Measurements from ENCODE around the gene HES6.
"Not testable (repeated sequence)": the region's sequence is repeated elsewhere in the genome, so short reads cannot be mapped to it uniquely, and the experiment has no call there.

HES6 gene, protein sequence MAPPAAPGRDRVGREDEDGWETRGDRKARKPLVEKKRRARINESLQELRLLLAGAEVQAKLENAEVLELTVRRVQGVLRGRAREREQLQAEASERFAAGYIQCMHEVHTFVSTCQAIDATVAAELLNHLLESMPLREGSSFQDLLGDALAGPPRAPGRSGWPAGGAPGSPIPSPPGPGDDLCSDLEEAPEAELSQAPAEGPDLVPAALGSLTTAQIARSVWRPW

DNA sequence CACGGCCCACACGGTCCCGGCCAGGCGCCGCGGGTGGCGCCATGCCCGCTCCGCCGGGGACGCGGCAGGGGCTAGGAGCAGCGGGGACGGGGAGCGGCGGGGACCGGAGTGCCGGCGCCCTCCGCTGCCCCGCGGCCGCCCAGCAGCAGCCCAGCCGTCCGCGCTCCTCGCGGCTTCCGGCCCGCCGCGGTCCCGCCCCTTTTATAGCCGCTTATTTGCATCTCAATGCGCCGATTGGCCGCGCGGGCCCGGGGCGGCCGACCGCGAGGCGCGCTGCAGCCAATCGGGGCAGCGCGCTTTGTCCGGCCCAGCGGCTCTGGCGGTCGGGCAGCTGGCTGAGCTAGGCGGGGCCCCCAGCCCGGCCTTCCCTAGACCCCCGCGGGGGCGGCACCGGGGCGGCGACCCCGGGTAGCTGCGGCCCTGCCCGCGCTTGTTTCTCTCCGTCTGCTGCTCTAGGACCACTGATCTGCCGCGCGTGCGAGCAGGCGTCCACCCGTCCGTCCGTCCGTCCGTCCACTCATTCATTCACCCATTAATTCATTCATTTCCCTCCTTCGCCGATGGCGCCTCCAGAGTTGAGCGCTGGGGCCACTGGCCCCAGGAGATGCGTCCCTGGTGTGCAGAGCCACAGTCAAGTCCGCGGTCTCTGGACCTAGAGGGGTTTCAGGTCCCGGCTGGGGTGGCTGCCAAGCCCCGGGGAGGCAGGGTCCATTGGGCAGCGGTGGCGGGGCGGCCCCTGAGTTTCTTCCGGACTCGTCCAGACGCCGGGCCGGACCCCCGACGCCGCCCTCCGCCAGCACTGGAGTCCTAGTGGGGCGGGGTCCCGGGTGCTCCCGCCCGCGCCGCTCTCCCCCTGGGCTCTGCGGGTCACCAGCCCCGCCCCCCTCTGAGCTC, at the start of gene HES6:
Gene HES6, minus strand, starts transcription at position 176 of the 894 bp plus-strand sequence. Its CDS starts 133 bp downstream, at position 43.
- peak; percentile 79 to 80 for DNase-seq

DNA sequence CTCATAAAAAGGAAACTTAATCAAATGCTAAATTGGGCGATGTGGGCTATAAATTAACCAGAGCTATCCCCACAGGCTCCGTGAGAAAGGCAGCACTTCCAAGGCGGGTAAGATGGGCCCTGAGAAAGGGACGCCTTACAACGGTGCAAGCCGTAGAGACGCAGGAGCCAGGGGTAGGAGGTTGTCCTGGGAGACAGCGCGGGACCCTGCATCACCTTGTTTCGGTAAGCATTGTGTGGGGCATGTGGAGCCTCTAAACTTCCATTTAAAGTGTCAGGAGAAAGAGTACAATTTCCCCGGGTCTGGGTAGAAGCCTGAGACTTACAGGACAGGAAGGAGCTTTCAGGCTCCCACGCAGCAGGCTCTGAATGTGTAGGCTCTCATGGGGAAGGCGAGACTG, 49.7 kb upstream of the HES6 start:
- no peak for DNase-seq

DNA sequence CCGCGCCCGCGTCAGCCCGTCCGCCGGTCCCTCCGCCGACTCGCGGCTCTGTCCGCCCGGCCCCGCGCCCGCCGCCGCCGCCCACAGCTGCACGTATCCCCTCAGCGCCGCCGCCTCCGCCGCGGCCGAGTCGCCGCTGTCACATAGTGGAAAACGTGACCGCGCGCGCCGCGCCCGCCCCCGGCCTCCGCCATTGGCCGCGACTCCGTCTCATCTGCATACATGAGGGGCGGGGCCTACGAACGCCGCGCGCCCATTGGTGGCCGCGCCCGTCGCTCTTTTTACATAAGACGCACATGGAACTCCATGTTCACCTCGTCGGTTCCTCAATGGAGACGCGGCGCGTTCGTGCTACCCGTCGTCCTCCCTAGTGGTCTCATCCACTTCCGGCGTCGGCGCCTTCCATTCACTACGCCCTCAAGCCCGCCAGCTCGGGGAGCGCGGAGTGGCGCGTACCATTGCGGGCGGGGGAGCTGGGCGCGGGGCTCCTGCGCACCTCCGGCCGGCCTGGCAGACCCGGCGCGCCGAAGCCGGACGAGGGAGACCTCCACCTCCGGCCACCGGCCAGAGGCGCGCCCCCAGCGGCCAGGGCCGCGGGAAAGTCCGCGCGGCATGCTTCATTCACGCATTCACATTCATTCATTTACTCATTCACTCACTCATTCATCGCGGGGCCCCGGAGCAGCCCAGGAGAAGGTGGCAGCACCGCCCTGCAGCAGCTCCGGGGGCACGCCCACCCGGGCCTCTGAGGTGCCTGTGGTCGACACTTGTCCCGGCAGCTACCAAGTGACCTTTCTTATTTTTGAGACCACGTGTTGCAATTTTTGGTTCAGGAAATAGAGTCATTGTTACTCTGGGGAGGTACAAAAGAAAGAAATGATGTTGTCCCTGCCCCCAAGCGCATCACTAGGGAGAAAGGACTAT, 49.1 kb upstream of the HES6 start:
- peak; percentile 93 to 95 for DNase-seq

DNA sequence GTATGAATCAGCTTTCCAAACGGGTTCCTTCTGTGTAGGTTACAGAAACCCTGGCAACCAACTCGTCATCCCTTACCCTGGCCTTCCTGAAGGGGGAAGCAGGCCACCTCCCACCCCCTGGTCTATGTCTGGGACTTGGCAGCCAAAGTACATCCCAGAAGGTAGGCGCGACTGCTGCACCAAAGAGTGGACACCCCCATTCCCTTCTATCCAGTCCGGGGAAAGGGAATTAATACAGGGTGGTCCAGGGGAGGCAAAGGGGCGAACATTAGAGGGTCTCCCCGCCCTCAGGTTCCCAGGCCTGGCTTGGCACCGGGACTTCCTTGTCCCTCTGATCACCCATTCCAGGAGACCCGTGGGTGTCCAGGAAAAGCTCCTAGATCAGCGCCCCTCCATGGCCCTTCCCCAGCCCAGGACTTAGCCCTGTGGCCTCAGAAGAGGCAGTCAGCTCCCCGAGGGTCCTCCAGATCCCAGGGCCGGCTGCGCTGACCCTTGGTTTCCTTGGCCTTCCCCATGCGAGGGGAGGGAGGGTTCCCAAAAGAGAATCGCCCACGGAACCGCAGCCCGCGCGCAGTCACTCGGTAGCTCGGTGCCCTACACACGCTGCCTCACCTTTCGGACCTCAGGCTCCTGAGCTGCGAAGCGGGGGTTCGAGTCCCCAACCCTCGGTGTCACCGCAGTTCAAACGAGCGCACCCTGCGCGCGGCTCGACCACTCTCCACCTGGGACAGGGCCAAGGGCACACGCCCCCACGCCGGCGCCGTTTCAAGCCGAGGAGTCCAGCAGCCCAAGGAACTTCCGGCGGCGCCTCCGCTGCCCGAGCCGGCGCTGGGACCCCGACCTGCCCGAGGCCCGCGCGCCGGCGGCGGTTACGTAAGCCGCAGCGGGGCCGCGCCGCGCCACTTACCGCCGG, 48.2 kb upstream of the HES6 start, which contains the start of gene PER2:
Gene PER2, minus strand, starts transcription at position 874 of the 913 bp plus-strand sequence. CDS start 10,674 bp downstream, outside the sequence.
- DNase-seq: peak; percentile 63 to 75

DNA sequence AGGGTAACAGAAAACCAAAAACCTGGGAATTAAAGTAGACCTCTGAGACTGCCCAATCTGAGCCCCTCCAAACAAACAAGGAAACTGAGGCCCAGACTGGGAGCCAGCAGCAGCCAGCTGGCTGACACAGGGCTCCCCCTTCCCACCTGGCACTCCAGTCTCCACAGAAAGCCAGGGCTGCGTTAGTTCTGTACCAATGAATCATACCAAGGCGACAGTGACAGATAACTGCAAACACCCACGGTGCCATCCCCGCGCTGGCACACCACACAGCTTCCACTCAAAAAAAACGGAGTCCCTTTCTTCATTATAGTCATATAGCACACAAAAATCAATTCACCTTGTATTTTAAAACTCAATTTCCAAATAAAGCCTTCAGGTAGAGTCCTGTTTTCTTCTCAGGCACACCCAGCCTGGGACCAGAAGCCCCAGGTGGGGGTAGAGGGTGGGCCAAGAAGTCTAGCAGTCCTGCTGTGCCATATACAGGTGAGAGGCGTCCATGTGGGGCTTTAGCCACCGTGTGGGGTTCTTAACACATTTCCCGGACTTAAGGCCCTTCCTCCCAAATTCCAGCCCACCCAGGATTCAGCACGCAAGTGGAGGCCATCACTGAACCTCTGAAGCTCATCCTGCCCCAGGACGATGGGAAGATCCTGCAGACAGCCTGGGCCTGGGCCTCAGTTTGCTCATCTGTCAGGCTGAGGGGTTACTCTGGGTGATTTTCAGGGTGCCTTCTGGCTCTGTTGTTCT, 47.3 kb upstream of the HES6 start:
- no peak for DNase-seq

DNA sequence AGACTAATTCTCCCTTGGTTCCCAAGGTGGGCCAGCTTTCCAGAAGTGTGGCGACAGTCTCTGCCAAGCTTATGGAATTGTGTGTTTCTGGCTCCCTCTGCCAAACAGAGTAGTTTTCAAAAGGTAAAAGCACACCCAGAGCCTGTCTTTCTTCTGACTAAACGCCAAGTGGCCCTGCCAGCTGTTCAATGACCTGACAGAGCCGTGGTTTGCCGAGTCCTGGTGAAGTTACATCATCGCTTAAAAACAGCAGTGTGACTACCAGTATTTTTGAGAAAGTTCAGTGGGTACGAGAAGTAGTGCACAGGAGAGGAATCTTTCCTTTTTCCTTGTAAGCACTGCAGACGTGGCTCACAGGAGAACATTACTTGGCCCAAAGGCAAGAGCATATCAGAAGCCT, 46.7 kb upstream of the HES6 start:
- peak in 1 of 2 experiments; percentile 26 for DNase-seq

DNA sequence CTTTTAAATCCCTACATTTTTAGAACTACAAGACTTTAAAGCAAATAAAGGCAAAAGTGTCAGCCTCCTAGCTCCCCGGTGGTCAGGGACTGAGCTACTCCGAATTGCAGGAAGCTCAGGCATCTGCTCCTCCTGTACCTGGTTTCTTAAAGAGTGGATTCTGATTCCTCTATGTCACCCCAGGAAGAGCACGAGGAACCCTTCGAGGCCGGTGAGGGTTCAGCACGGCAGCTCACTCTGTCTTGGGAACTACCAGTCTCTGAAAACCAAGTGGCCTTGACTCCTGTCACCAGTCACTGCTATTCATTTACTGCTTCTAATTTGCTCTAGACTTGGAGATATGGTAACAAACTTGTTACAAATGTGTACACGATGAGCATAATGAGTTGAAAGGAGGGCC, 46.3 kb upstream of the HES6 start:
- no peak for DNase-seq

DNA sequence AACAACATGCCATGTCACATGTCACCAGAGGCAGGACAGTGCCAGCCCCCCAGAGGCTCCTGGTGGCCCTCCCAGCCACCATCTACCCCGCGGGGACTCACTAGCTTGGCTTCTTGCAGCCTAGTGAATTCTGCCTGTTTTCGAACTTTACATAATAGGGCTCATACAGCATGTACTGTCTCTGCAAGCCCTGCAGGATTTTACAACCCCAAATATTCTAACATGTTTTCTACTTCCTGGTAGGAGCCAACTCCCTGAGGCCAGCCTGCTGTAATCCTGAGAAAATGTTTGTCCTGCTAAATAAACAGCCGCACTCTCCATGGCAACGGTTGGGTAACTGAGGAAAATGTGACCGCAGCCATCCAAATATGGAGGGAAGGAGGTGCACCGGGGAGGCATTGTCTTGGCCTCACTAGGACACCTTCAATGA, 45.8 kb upstream of the HES6 start:
- no peak for DNase-seq

DNA sequence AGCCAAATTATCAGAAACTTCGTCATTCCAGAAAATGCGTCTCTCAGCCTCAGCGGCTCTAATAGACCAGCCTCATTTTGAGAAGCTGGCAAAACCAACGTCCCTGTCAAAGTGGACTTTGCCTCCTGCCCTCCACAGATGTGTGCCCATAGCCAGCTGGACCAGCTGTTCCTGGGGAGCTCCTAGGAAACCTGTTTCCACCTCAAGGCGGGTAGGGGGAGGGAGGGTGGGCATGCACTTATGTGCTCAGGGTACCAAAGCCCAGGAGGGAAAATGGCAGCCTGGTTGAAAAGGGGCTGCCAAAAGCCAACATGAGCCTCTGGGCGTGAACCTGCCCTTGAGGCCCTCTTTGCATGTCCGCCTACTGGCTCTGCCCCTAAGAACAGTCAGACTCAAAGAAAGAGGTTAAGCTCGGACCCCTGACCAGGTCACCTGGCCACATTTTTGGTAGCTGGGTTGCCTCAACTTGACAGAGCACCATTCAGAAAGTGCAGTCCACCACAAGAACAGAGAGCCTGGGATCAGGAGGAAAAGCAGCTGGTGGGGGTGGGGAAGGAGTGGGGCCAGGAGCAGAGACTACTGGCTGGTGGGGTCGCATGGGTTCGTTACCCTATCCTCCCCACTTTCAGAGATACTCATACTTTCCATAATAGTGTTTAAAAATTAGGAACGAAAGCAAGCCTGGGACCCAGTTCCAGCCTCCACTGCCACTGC, 45.1 kb upstream of the HES6 start:
- DNase-seq: no peak

DNA sequence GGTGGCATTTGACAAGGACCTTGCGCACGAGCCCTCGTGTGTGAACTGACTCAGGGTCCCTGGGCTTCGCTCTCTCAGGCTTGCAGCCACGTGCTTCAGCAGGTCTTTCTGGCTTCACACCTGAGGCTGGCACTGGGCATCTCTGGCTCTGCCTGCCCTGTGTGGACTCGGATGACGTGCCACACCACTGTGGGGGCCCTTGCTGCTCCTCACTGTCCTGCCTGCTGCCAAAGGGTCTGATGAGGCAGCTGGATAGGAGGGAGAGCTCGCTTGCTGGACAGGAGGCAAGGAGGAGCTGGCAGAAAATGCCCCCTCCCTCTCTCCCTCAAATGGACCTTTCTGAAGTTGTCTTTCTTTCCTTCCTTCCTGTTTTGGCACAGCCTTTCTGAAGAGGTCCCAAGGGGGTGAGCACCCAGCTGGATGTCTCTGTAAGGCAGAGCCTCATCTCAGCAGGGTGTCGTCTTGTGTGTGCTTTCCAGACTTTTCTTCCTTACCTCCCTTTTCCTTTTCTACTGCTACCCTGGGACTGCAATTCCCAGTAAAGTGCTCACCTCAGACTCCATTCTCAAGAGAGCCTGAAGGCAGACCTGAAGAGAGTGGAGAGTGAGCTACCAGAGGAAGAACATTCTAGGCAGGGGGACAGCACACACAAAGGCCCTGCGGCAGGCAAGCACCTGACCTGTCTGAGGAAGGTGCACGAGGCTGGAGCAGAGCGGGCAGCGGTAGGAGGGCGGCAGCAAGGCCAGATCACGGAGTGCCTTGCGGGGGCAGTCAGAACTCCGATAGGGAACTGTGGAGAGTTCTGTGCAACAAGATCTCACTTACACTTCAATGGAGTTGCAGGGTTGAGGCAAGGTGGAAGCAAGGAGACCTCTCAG, 43.3 kb upstream of the HES6 start:
- DNase-seq: no peak

DNA sequence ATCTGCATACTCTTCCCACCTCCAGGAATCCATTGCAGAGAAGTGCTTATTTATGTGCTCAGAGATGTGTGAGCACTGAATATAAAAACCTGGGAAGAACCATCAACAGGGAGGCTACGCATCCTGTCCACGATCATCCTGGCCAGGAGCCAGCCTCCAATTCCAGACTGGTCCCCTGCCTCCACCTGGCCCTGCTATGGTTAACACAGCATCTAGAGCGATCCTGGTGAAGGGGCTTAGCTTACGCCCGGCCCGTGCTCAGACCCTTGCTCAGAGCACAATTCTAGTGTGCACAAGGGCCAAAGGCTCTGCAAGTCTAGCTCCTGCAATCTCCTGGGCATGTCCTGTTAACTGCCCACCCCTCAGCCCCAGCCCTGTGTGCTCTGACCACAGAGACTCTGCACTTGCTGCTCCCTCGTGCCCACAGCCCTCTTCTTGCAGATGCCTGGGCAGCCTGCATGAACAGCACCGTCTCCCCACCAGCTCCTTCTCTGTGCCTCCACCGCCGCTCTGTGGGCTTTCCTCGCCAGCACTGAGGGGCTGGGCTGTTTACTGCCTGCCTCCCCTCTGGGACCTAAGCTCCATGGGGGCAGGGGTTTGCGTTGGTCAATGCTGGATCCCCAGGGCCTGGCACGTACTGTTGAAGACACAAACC, 42.1 kb upstream of the HES6 start:
- DNase-seq: no peak

DNA sequence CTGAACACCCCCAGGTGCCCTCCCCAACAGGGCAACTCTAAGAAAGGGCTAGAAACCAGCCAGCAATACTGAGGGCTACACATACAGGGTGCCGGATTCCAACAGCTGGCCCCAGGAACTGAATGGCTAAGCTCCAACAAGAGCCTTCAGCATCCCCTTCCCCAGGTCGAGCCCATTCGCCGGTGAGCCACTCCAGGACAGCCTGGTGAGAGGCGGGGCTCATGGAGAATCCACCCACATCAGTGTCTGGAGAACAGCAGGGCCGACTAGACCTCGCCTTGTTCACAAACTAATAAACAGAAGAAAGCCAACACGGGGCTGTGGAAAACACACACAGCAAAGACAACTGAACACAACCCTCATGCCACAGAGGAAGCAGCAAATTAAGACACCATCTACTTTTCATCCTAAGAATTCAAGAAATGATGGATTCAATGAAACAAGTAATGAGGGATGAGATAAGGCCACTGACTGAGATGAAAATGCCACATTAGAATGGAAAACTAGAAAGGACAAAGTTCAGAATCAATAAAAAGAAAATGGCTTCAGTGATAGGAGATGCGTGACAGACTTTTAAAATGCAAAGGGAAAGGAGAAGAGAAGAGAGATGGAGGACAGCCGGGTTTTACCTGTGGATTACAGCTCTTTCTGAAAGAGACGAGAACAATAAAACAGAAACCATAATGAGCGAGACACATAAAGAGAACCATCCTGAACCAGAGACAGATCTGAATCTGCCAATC, 40.4 kb upstream of the HES6 start:
- no peak for DNase-seq

DNA sequence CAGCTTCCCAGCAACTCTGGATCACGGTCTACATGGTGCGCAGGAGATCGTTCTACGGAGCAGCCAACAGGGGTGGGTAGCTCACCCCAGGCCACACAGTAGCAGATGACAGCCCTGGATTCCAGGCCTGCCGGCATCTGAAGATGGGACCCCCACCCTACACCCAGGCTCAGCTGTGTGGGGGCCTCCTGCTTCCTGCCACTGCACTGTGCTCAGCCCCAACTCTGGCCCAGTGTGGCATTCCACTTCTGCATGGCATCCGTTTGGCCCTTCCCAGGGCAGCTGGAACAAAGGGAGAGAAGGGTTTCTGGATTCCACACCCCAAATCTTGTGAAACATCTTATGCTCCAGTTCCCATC, 39.5 kb upstream of the HES6 start:
- DNase-seq: no peak

DNA sequence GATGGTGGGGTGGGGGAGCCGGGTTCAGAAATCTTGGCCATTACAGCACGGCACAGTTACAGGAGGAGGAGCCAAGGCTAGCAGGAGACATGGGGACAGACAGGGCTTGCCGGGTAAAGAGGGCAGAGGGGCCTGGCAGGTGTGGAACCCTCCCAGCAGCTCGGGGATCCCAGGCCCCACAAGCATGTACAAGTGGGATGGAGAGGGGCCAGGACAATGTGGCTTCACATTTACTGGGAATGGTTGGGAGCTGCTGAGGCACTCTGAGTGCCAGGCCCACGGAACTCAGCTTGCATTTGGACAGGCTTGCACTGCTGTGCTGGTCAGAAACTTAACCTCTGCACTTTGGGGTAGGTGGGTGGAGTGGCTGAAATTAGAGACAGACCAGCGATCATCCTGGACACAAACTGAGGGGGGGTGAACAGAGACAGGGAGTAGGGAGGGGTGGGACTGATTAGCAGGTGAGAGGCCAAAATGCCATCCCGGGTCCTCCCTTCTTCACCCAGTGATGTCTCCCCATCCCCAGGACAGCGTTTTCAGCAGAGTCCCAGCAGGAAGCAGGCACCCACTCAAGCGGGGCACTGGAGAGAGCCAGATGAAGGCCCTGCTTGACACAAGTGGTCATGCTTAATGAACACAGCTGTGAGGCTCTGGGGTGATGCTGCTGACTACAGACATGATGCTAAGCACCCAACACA, 38.9 kb upstream of the HES6 start:
- no peak for DNase-seq

DNA sequence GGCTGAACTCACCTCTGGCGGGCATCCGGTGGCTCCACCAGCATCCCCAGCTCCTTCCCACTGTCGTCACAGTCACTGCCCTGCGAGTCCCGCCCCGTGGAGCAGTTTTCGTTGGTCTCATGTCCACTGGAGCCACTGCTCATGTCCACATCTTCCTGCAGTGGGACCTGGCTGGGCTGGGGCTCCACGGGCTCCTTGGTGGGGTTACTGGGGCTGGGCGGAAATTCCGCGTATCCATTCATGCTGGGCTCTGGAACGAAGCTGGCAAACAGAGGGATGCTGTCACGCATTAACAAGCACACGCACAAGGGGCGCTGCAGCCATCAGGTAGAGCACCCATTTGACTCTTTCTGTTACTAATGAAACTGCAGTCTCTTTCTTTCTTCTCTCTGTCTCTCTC, 37.9 kb upstream of the HES6 start:
- DNase-seq: no peak

DNA sequence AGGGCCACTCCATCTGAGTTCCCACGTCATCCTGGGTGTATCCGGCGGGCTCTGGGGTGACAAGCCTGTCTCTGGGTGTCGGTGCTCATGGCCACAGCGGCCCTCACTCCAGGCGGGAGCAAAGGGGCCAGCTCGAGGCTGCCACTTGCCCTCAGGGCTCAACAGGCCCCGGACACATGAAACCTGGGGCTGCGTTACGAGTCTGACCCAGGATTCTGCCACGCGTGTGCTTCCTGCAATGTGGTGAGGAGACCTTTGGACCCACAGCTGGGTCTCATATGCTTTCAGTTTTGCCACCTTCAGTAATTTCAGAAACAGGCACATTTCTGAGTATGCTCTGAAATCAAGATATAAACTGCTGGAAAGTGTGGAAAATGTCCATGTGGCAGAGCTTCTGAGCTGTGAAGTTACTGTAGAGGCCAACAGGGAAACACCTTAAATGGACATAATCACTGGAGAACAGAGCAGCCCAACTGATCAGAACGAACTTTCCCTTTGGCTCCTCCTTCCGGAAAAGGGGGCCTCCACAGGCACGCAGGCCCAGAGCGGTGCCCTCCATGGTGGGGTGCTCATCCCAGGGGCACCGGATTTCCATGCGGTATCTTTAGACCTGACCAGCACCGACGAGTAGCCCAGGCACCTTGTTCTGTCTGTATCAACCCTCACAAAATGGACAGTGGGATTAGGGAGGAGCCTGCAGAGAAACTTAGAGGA, 34.5 kb upstream of the HES6 start:
- DNase-seq: no peak

DNA sequence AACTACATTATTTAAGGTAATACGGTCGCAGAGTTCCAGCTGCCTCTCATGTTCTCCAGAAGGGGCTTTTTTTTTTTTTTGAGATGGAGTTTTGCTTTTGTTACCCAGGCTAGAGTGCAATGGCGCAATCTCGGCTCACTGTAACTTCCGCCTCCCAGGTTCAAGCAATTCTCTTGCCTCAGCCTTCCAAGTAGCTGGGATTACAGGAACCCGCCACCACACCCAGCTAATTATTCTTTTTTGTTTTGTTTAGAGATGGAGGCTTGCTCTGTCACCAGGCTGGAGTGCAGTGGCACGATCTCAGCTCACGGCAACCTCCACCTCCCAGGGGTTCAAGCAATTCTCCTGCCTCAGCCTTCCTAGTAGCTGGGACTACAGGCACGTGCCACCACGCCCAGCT, 33.6 kb upstream of the HES6 start:
- not testable (repeated sequence) for DNase-seq
